GM19438 (cell line): ENCODE measurements around the gene GTPBP6.
"Not testable (repeated sequence)": the region's sequence is repeated elsewhere in the genome, so short reads cannot be mapped to it uniquely, and the experiment has no call there.

ENCODE experiments used
- ATAC-seq: cut with Tn5 transposase; IDR thresholded peaks from one replicate; pipeline ENCODE4 v1.9.1; 2021; ENCODE audit warnings: low read depth; ENCODE audit not compliant: unreplicated experiment

GTPBP6 gene

GRCh38 chrX:275476-275966, 43.1 kb downstream of the GTPBP6 start:
- ATAC-seq = peak; percentile 31

- no peak for ATAC-seq
Observed at GRCh38 chrX:274904-275475, 43.6 kb downstream of the GTPBP6 start.

DNA sequence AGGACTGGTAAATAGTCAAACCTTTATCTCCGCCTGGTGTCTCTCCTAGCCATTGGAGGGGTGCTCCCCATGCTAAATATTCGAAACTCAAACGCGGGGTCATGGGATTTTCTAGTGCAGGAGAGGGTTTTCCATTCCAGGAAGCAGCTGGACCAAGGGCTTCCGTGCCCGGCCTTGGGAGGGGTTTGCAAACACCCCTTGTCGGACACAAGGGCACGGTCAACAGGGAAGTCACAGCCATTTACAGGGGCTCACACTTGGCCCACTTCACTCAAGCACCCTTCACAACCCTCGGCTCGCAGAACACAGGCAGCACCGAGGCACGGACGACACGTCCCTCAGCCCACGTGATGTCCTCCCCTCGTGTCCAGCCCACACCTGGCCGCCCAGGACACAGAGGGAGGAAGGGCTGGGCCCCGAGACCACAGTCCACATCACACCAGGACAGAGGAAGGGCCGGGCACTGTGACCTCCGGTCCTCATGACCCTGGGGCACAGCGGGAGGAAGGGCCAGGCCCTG, 47.7 kb downstream of the GTPBP6 start:
- no peak for ATAC-seq

GRCh38 chrX:267771-268261, 50.8 kb downstream of the GTPBP6 start:
- ATAC-seq = no peak

- no peak for ATAC-seq
Observed at GRCh38 chrX:265502-265901, 53.1 kb downstream of the GTPBP6 start.

DNA sequence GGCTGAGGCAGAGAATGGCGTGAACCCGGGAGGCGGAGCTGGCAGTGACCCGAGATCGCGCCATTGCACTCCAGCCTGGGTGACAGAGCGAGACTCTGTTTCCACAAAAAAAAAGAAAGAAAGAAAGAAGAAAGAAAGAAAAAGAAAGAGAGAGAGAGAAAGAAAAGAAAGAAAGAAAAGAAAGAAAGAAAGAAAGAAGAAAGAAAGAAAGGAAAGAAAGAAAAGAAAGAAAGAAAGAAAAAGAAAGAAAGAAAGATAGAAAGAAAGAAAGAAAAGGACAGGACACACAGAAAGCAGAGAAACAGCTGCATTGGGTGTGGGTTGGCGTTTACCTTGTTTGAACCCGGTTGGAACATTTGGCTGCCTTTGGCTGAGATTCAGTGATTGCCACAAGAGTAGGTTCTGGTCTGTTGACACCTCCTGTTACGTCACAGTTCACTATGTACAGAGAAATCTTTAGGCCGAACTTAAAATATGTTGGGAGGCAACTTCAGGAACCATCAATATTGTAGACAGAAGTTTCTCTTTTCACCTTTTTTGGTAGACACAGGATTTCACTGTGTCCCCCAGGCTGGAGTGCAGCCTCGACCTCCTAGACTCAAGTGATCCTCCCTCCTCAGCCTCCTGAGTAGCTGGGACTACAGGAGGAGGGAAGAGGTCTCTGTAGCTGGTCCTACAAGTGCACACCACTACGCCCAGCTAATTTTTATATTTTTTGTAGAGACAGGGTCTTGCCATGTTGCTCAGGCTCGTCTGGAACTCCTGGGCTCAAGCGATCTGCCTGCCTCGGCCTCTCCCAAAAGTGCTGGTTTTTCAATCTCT, 53.8 kb downstream of the GTPBP6 start:
- no peak for ATAC-seq

DNA sequence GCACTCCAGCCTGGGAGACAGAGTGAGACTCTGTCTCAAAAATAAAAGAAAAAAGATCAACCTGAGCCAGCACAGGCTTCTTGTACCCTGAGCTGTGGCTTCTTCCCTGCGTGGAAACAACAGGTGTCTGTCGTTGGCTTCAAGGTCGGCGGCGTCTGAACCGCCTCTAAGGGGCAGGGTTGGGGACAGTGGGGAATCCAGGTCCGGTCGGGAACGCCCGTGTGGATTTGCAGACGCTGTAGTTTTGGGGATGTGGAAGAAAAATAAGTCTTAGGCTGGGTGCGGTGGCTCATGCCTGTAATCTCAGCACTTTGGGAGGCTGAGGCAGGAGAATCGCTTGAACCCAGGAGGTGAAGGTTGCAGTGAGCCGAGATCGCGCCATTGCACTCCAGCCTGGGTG, 54.6 kb downstream of the GTPBP6 start:
- not testable (repeated sequence) for ATAC-seq

GRCh38 chrX:262381-262909, 56.2 kb downstream of the GTPBP6 start:
- ATAC-seq = peak; percentile 88

DNA sequence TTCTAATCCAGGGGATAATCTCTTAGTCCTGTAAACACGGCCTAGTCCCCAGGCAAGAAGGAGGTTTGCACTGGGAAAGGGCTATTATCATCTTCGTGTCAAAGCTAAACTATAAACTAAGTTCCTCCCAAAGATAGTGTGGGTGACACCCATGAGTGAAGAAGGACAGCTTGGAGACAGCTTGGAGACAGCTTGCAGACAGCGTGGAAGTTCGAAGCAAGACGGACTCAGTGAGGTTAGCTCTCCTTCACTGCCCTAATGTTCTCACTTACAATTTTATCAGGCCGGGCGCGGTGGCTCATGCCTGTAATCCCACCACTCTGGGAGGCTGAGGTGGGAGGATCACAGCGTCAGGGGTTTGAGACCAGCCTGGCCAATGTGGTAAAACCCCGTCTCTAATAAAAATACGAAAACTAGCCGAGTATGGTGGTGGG, 56.7 kb downstream of the GTPBP6 start:
- no peak for ATAC-seq

DNA sequence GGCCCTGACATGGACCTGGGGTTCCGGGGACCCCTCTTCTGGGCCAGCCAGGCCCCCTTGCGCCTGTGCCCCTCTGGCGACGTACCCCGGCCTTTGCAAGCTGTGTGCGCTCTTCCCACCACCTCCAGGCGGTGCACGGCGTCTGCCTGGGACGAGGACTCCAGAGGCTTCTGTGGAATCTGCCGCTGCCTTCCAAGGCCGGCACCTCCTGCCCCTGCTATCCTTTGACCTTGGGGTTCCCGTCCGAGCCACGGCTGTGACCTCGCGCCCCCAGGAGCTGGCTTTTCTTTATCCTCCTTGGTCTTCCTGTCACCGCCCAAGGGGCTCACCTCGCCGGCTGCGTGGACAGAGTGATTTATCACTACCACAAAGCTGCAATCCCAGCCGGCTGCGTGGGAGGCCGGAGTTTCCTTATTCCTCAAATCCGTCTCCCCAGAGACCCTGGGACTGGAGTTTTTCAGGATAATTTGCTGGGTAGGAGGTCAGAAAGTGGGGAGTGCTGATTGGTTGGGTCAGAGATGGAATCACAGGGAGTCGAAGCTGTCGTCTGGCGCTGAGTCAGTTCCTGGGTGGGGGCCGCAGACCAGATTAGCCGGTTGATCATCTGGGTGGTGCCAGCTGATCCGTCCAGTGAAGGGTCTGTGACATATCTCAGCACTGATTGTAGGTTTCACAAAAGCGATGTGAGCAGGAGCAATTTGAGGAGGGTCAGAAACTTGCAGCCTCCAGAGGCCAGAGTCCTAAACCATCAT, 57.3 kb downstream of the GTPBP6 start:
- no peak for ATAC-seq

- ATAC-seq = no peak
Observed at GRCh38 chrX:259692-260355, 58.8 kb downstream of the GTPBP6 start.

GRCh38 chrX:258291-259040, 60.1 kb downstream of the GTPBP6 start:
- no peak for ATAC-seq

- ATAC-seq = no peak
Observed at GRCh38 chrX:257681-258289, 60.8 kb downstream of the GTPBP6 start.

DNA sequence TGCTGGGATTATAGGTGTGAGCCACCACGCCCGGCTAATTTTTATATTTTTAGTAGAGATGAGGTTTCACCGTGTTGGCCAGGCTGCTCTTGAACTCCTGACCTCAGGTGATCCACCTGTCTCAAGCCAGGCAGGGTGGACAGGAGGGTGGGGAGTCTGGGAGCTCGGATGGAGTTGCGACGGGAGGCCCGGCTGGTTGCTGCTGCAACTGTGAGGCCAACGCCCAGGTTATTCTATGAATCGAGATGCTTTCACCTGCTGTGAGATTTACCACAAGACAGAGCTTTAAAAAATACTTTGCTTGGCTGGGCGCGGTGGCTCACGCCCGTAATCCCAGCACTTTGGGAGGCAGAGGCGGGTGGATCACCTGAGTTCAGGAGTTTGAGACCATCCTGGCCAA, 61.5 kb downstream of the GTPBP6 start:
- not testable (repeated sequence) for ATAC-seq

DNA sequence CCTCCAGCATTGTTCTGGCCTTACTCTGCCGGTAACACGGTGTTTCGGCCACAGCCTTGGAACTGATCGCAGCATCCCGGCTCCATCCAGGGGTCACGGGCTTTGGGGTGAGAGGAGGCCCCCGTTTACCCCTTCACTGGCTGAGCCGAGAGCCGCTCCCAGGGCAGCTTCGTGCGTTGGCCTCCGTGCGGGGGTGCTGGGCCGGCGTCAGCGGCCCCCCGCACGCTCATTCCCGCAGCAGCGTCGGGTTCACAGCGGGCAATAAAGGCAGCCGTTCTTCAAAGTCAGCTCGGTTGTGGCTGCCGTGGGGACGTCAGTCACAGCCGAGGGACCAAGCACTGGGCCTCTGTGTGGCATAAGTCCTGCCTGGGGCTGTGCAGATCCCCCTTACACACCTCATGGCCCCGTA, 62.7 kb downstream of the GTPBP6 start:
- no peak for ATAC-seq
